SK-N-SH (cell line): ENCODE results near the gene BICD2. TPM values are rescaled to one million over a fixed set of nuclear protein-coding genes. Genes with fewer than 3 reads are reported as not detected.

Experiments used
- CTCF ChIA-PET: fragments of 300-600, 350-600 bp; formaldehyde crosslinking; extraction: SDS; loops from one replicate; lab custom pipeline; 2021; lab: Yijun Ruan, JAX
- POLR2A ChIA-PET: fragments of 350-600 bp; sonication (Branson Sonifier 250); formaldehyde crosslinking; extraction: SDS; loops from one replicate; lab custom pipeline; 2020; ENCODE audit warnings: antibody characterized with exemption, inconsistent platforms; lab: Yijun Ruan, JAX
- DNase-seq: peaks from one replicate; pipeline ENCODE4 v3.0.0; 2012
- H2AFZ ChIP-seq: fragments of 200-600 bp; sonication (generic); 2 replicates; pipeline ENCODE4 v1.8.1; 2016; ENCODE audit warnings: antibody characterized with exemption, mild to moderate bottlenecking, low read depth
- H3F3A ChIP-seq: fragments of 200-600 bp; sonication (generic); replicated peaks from 2 replicates; pipeline ENCODE3; 2016; ENCODE audit warnings: antibody characterized with exemption, mild to moderate bottlenecking; ENCODE audit not compliant: insufficient read depth
- H3K27ac ChIP-seq, 2 experiments: fragments of 200-500 bp in 1 of 2; fragments of 200-600 bp in 1 of 2; sonication (Bioruptor generic) in 1 of 2; sonication (generic), shearing (Covaris generic) in 1 of 2; 2 replicates each; pipeline versions ENCODE4 v1.5.1 to v1.6.1; 2014 to 2016; ENCODE audit warnings: low read depth in 2 of 2, inconsistent platforms in 1 of 2, low read length in 1 of 2, mild to moderate bottlenecking in 1 of 2, mixed read lengths in 1 of 2
- H3K27me3 ChIP-seq: fragments of 200-600 bp; sonication (generic), shearing (Covaris generic); 2 replicates; pipeline ENCODE4 v1.6.1; 2016; ENCODE audit warnings: mixed run types; ENCODE audit not compliant: insufficient read depth
- H3K36me3 ChIP-seq, 2 experiments: fragments of 200-500 bp in 1 of 2; fragments of 200-600 bp in 1 of 2; sonication (Bioruptor generic) in 1 of 2; sonication (generic) in 1 of 2; replicated peaks in 1 of 2; 2 replicates each; pipeline versions ENCODE3 to v1.5.1; 2014 to 2016; ENCODE audit warnings: low read length in 1 of 2, mild to moderate bottlenecking in 1 of 2; ENCODE audit not compliant: insufficient read depth in 2 of 2, control insufficient read depth in 1 of 2
- H3K4me1 ChIP-seq, 2 experiments: fragments of 200-500 bp in 1 of 2; fragments of 200-600 bp in 1 of 2; sonication (Bioruptor generic) in 1 of 2; sonication (generic), shearing (Covaris generic) in 1 of 2; 2 replicates each; pipeline versions ENCODE4 v1.5.1 to v1.6.1; 2014 to 2016; ENCODE audit warnings: low read depth in 1 of 2, low read length in 1 of 2, mixed run types in 1 of 2; ENCODE audit not compliant: insufficient read depth in 2 of 2, control insufficient read depth in 1 of 2
- H3K4me2 ChIP-seq: fragments of 200-600 bp; sonication (generic), shearing (Covaris generic); 2 replicates; pipeline ENCODE4 v1.6.1; 2017; ENCODE audit warnings: mixed run types
- H3K4me3 ChIP-seq, 2 experiments: fragments of 200-500 bp in 1 of 2; fragments of 200-600 bp in 1 of 2; sonication (Bioruptor generic) in 1 of 2; sonication (generic), shearing (Covaris generic) in 1 of 2; 2 replicates each; pipeline versions ENCODE4 v1.5.1 to v1.8.1; 2014 to 2016; ENCODE audit warnings: low read depth in 2 of 2, inconsistent platforms in 1 of 2, low read length in 1 of 2, mild to moderate bottlenecking in 1 of 2, mixed read lengths in 1 of 2, moderate library complexity in 1 of 2
- H3K79me2 ChIP-seq: fragments of 200-600 bp; sonication (generic); 2 replicates; pipeline ENCODE4 v1.8.1; 2017; ENCODE audit warnings: mild to moderate bottlenecking; ENCODE audit not compliant: insufficient read depth
- H3K9ac ChIP-seq: fragments of 200-600 bp; sonication (generic); 2 replicates; pipeline ENCODE4 v1.6.1; 2017; ENCODE audit warnings: mixed run types
- H3K9me2 ChIP-seq: fragments of 200-600 bp; sonication (generic); 2 replicates; pipeline ENCODE4 v1.6.1; 2017; ENCODE audit warnings: mixed run types
- H3K9me3 ChIP-seq: fragments of 200-600 bp; sonication (generic); 2 replicates; pipeline ENCODE4 v1.6.1; 2017; ENCODE audit warnings: mixed run types, mild to moderate bottlenecking, moderate library complexity
- H4K20me1 ChIP-seq: fragments of 200-600 bp; sonication (generic); 2 replicates; pipeline ENCODE4 v1.6.1; 2017; ENCODE audit warnings: mild to moderate bottlenecking, mixed run types; ENCODE audit not compliant: insufficient read depth
- CHD2 ChIP-seq: fragments of 150-350 bp; IDR thresholded peaks from 2 replicates; pipeline ENCODE4 v1.6.1; 2018; ENCODE audit warnings: low read length; ENCODE audit not compliant: partially characterized antibody
- EZH2phosphoT487 ChIP-seq: fragments of 200-600 bp; sonication (generic); IDR thresholded peaks from 2 replicates; pipeline ENCODE4 v1.6.1; 2017; ENCODE audit warnings: low read depth, mixed run types, mild to moderate bottlenecking, antibody characterized with exemption, moderate library complexity, borderline replicate concordance
- FOSL2 ChIP-seq: IDR thresholded peaks from 2 replicates; pipeline ENCODE4 v1.4.0; 2012; ENCODE audit warnings: low read depth, mild to moderate bottlenecking, moderate library complexity, borderline replicate concordance
- GABPA ChIP-seq: IDR thresholded peaks from 2 replicates; pipeline ENCODE4 v1.4.0; 2012; ENCODE audit warnings: low read depth, mild to moderate bottlenecking
- IRF3 ChIP-seq: fragments of 150-350 bp; IDR thresholded peaks from 2 replicates; pipeline ENCODE4 v1.6.1; 2016; ENCODE audit warnings: mild to moderate bottlenecking, low read depth, low read length
- JUND ChIP-seq: IDR thresholded peaks from 2 replicates; pipeline ENCODE4 v1.4.0; 2012
- MEF2A ChIP-seq: IDR thresholded peaks from 2 replicates; pipeline ENCODE4 v1.4.0; 2012; ENCODE audit warnings: low read depth, borderline replicate concordance
- MXI1 ChIP-seq: IDR thresholded peaks from 2 replicates; pipeline ENCODE4 v1.6.1; 2012; ENCODE audit warnings: mild to moderate bottlenecking, low read depth, low read length, improper control_type of control experiment
- NRF1 ChIP-seq: IDR thresholded peaks from 2 replicates; pipeline ENCODE4 v1.6.1; 2012; ENCODE audit warnings: low read depth, mild to moderate bottlenecking, low read length
- POLR2AphosphoS5 ChIP-seq: IDR thresholded peaks from 2 replicates; pipeline ENCODE4 v1.6.1; 2012; ENCODE audit warnings: low read depth, low read length
- RAD21 ChIP-seq: IDR thresholded peaks from 2 replicates; pipeline ENCODE4 v1.6.1; 2012; ENCODE audit warnings: mild to moderate bottlenecking, low read length
- RFX5 ChIP-seq: IDR thresholded peaks from 2 replicates; pipeline ENCODE4 v1.6.1; 2012; ENCODE audit warnings: mild to moderate bottlenecking, improper control_type of control experiment, low read length
- RXRA ChIP-seq: IDR thresholded peaks from 2 replicates; pipeline ENCODE4 v1.4.0; 2012; ENCODE audit warnings: low read depth, mild to moderate bottlenecking, borderline replicate concordance
- SMC3 ChIP-seq: IDR thresholded peaks from 2 replicates; pipeline ENCODE4 v1.6.1; 2012; ENCODE audit warnings: low read depth, low read length, improper control_type of control experiment
- TAF1 ChIP-seq: IDR thresholded peaks from 2 replicates; pipeline ENCODE4 v1.6.1; 2012; ENCODE audit warnings: low read depth, mild to moderate bottlenecking, low read length, moderate library complexity, borderline replicate concordance
- TCF12 ChIP-seq: IDR thresholded peaks from 2 replicates; pipeline ENCODE4 v1.4.0; 2012
- WGBS: methylation state at CpG from one replicate; pipeline ENCODE4 v1.1.6; 2017; ENCODE audit warnings: low lambda C conversion rate; 5-methylcytosine and 5-hydroxymethylcytosine counted together
- polyA plus RNA-seq, 3 experiments: library from polyadenylated mRNA; depleted of rRNA; stranded (reverse); fragments of >200 nt; gene quantifications; 2 replicates each; pipeline ENCODE4 v1.2.3, GENCODE V29; 2012
- TF ChIP-seq, protein P1 (sequence below): IDR thresholded peaks from 2 replicates; pipeline ENCODE4 v1.4.0; 2012; ENCODE audit warnings: low read depth, borderline replicate concordance
- TF ChIP-seq, protein P2 (sequence below): fragments of 200-600 bp; sonication (generic); IDR thresholded peaks from 2 replicates; pipeline ENCODE4 v1.6.1; 2017; ENCODE audit warnings: antibody characterized with exemption, mild to moderate bottlenecking, moderate library complexity
- TF ChIP-seq, protein P3 (sequence below): IDR thresholded peaks from 2 replicates; pipeline ENCODE4 v1.6.1; 2012; ENCODE audit warnings: mild to moderate bottlenecking, low read depth, low read length, moderate library complexity

BICD2 gene
- polyA plus RNA-seq, 1 of the 3 experiments (the other 2 are of a cell fraction) = 19.6 TPM

- ChIA-PET CTCF (interaction anchor here (0.7 to 9.1 kb wide), 4 partner anchors 11 to 77 kb away, joined by 3 to 177 read pairs (median 5); partner anchors contain the start of gene BICD2), POLR2A (no interaction called here)
- H3K4me3 ChIP-seq = no peak overlapping the region
- H3K4me2 ChIP-seq = no peak overlapping the region
- peaks cover 33 to 90% of the 10 kb centered on the region in 2 experiments for H3K36me3 ChIP-seq
- no peak overlapping the region for H3K9ac ChIP-seq
- no peaks in the 10 kb centered on the region for H3F3A ChIP-seq
- no peak overlapping the region for H2AFZ ChIP-seq
- DNase-seq = no peak
- TF ChIP-seq TCF12 = no peak
- no peaks in the 10 kb centered on the region for H3K9me2 ChIP-seq
- no peak overlapping the region for H3K27ac ChIP-seq
- no peaks in the 10 kb centered on the region for H4K20me1 ChIP-seq
- WGBS = 90% methylated on average over 2 of the region's 3 CpGs
- H3K4me1 ChIP-seq = no peaks in the 10 kb centered on the region; a peak in 1 of 4 replicates
- no peaks in the 10 kb centered on the region for H3K27me3 ChIP-seq
- no peaks in the 10 kb centered on the region for H3K9me3 ChIP-seq
- no peaks in the 10 kb centered on the region; the same call in 1 of the 2 replicates for H3K79me2 ChIP-seq
Measured at GRCh38 chr9:92714016-92714415, 50.6 kb downstream of the BICD2 start.

- no peak overlapping the region for H2AFZ ChIP-seq
- no peaks in the 10 kb centered on the region for H4K20me1 ChIP-seq
- H3K36me3 ChIP-seq = peaks cover 33 to 85% of the 10 kb centered on the region in 2 experiments
- ChIA-PET POLR2A (no interaction called here), CTCF (interaction anchor here (0.7 to 9.1 kb wide), 5 partner anchors 11 to 77 kb away, joined by 3 to 177 read pairs (median 3); partner anchors contain the start of gene BICD2)
- 97% methylated on average over 15 of the region's 15 CpGs for WGBS
- no peaks in the 10 kb centered on the region for H3K27me3 ChIP-seq
- H3K27ac ChIP-seq = no peak overlapping the region
- H3K4me2 ChIP-seq = no peak overlapping the region
- H3K79me2 ChIP-seq = no peaks in the 10 kb centered on the region; the same call in 1 of the 2 replicates
- no peak overlapping the region for H3K9ac ChIP-seq
- DNase-seq = no peak
- no peaks in the 10 kb centered on the region for H3F3A ChIP-seq
- no peak overlapping the region for H3K4me3 ChIP-seq
- no peaks in the 10 kb centered on the region; a peak in 1 of 4 replicates for H3K4me1 ChIP-seq
- TF ChIP-seq, protein P1, sequence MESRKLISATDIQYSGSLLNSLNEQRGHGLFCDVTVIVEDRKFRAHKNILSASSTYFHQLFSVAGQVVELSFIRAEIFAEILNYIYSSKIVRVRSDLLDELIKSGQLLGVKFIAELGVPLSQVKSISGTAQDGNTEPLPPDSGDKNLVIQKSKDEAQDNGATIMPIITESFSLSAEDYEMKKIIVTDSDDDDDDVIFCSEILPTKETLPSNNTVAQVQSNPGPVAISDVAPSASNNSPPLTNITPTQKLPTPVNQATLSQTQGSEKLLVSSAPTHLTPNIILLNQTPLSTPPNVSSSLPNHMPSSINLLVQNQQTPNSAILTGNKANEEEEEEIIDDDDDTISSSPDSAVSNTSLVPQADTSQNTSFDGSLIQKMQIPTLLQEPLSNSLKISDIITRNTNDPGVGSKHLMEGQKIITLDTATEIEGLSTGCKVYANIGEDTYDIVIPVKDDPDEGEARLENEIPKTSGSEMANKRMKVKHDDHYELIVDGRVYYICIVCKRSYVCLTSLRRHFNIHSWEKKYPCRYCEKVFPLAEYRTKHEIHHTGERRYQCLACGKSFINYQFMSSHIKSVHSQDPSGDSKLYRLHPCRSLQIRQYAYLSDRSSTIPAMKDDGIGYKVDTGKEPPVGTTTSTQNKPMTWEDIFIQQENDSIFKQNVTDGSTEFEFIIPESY = no peak
- no peak for TF ChIP-seq JUND
- no peak for TF ChIP-seq IRF3
- no peak for TF ChIP-seq MXI1
- TF ChIP-seq RXRA = no peak
- no peak for TF ChIP-seq POLR2AphosphoS5
- TF ChIP-seq CHD2 = no peak
- TF ChIP-seq, protein P2, sequence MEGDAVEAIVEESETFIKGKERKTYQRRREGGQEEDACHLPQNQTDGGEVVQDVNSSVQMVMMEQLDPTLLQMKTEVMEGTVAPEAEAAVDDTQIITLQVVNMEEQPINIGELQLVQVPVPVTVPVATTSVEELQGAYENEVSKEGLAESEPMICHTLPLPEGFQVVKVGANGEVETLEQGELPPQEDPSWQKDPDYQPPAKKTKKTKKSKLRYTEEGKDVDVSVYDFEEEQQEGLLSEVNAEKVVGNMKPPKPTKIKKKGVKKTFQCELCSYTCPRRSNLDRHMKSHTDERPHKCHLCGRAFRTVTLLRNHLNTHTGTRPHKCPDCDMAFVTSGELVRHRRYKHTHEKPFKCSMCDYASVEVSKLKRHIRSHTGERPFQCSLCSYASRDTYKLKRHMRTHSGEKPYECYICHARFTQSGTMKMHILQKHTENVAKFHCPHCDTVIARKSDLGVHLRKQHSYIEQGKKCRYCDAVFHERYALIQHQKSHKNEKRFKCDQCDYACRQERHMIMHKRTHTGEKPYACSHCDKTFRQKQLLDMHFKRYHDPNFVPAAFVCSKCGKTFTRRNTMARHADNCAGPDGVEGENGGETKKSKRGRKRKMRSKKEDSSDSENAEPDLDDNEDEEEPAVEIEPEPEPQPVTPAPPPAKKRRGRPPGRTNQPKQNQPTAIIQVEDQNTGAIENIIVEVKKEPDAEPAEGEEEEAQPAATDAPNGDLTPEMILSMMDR = no peak
- TF ChIP-seq SMC3 = no peak
- no peak for TF ChIP-seq GABPA
- no peak for TF ChIP-seq FOSL2
- TF ChIP-seq MEF2A = no peak
- no peak for TF ChIP-seq NRF1
- TF ChIP-seq, protein P3, sequence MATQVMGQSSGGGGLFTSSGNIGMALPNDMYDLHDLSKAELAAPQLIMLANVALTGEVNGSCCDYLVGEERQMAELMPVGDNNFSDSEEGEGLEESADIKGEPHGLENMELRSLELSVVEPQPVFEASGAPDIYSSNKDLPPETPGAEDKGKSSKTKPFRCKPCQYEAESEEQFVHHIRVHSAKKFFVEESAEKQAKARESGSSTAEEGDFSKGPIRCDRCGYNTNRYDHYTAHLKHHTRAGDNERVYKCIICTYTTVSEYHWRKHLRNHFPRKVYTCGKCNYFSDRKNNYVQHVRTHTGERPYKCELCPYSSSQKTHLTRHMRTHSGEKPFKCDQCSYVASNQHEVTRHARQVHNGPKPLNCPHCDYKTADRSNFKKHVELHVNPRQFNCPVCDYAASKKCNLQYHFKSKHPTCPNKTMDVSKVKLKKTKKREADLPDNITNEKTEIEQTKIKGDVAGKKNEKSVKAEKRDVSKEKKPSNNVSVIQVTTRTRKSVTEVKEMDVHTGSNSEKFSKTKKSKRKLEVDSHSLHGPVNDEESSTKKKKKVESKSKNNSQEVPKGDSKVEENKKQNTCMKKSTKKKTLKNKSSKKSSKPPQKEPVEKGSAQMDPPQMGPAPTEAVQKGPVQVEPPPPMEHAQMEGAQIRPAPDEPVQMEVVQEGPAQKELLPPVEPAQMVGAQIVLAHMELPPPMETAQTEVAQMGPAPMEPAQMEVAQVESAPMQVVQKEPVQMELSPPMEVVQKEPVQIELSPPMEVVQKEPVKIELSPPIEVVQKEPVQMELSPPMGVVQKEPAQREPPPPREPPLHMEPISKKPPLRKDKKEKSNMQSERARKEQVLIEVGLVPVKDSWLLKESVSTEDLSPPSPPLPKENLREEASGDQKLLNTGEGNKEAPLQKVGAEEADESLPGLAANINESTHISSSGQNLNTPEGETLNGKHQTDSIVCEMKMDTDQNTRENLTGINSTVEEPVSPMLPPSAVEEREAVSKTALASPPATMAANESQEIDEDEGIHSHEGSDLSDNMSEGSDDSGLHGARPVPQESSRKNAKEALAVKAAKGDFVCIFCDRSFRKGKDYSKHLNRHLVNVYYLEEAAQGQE = no peak
- TF ChIP-seq RAD21 = no peak
- no peak for TF ChIP-seq TAF1
- TF ChIP-seq EZH2phosphoT487 = no peak
- no peak for TF ChIP-seq RFX5
- H3K9me3 ChIP-seq = no peaks in the 10 kb centered on the region
- H3K9me2 ChIP-seq = no peaks in the 10 kb centered on the region
Measured at GRCh38 chr9:92713528-92713927, 51.1 kb downstream of the BICD2 start.
